SK-N-SH (cell line): Measurements from ENCODE around the gene MYH11. TPM values are rescaled to one million over a fixed set of nuclear protein-coding genes. Genes with fewer than 3 reads are reported as not detected.

ENCODE experiments used
- CTCF ChIA-PET: fragments of 300-600, 350-600 bp; formaldehyde crosslinking; extraction: SDS; loops from one replicate; lab custom pipeline; 2021; lab: Yijun Ruan, JAX
- POLR2A ChIA-PET: fragments of 350-600 bp; sonication (Branson Sonifier 250); formaldehyde crosslinking; extraction: SDS; loops from one replicate; lab custom pipeline; 2020; ENCODE audit warnings: antibody characterized with exemption, inconsistent platforms; lab: Yijun Ruan, JAX
- DNase-seq: peaks from one replicate; pipeline ENCODE4 v3.0.0; 2012
- H2AFZ ChIP-seq: fragments of 200-600 bp; sonication (generic); 2 replicates; pipeline ENCODE4 v1.8.1; 2016; ENCODE audit warnings: antibody characterized with exemption, mild to moderate bottlenecking, low read depth
- H3F3A ChIP-seq: fragments of 200-600 bp; sonication (generic); replicated peaks from 2 replicates; pipeline ENCODE3; 2016; ENCODE audit warnings: antibody characterized with exemption, mild to moderate bottlenecking; ENCODE audit not compliant: insufficient read depth
- H3K27ac ChIP-seq, 2 experiments: fragments of 200-500 bp in 1 of 2; fragments of 200-600 bp in 1 of 2; sonication (Bioruptor generic) in 1 of 2; sonication (generic), shearing (Covaris generic) in 1 of 2; 2 replicates each; pipeline versions ENCODE4 v1.5.1 to v1.6.1; 2014 to 2016; ENCODE audit warnings: low read depth in 2 of 2, inconsistent platforms in 1 of 2, low read length in 1 of 2, mild to moderate bottlenecking in 1 of 2, mixed read lengths in 1 of 2
- H3K27me3 ChIP-seq: fragments of 200-600 bp; sonication (generic), shearing (Covaris generic); 2 replicates; pipeline ENCODE4 v1.6.1; 2016; ENCODE audit warnings: mixed run types; ENCODE audit not compliant: insufficient read depth
- H3K36me3 ChIP-seq, 2 experiments: fragments of 200-500 bp in 1 of 2; fragments of 200-600 bp in 1 of 2; sonication (Bioruptor generic) in 1 of 2; sonication (generic) in 1 of 2; replicated peaks in 1 of 2; 2 replicates each; pipeline versions ENCODE3 to v1.5.1; 2014 to 2016; ENCODE audit warnings: low read length in 1 of 2, mild to moderate bottlenecking in 1 of 2; ENCODE audit not compliant: insufficient read depth in 2 of 2, control insufficient read depth in 1 of 2
- H3K4me1 ChIP-seq, 2 experiments: fragments of 200-500 bp in 1 of 2; fragments of 200-600 bp in 1 of 2; sonication (Bioruptor generic) in 1 of 2; sonication (generic), shearing (Covaris generic) in 1 of 2; 2 replicates each; pipeline versions ENCODE4 v1.5.1 to v1.6.1; 2014 to 2016; ENCODE audit warnings: low read depth in 1 of 2, low read length in 1 of 2, mixed run types in 1 of 2; ENCODE audit not compliant: insufficient read depth in 2 of 2, control insufficient read depth in 1 of 2
- H3K4me2 ChIP-seq: fragments of 200-600 bp; sonication (generic), shearing (Covaris generic); 2 replicates; pipeline ENCODE4 v1.6.1; 2017; ENCODE audit warnings: mixed run types
- H3K4me3 ChIP-seq, 2 experiments: fragments of 200-500 bp in 1 of 2; fragments of 200-600 bp in 1 of 2; sonication (Bioruptor generic) in 1 of 2; sonication (generic), shearing (Covaris generic) in 1 of 2; 2 replicates each; pipeline versions ENCODE4 v1.5.1 to v1.8.1; 2014 to 2016; ENCODE audit warnings: low read depth in 2 of 2, inconsistent platforms in 1 of 2, low read length in 1 of 2, mild to moderate bottlenecking in 1 of 2, mixed read lengths in 1 of 2, moderate library complexity in 1 of 2
- H3K79me2 ChIP-seq: fragments of 200-600 bp; sonication (generic); 2 replicates; pipeline ENCODE4 v1.8.1; 2017; ENCODE audit warnings: mild to moderate bottlenecking; ENCODE audit not compliant: insufficient read depth
- H3K9ac ChIP-seq: fragments of 200-600 bp; sonication (generic); 2 replicates; pipeline ENCODE4 v1.6.1; 2017; ENCODE audit warnings: mixed run types
- H3K9me2 ChIP-seq: fragments of 200-600 bp; sonication (generic); 2 replicates; pipeline ENCODE4 v1.6.1; 2017; ENCODE audit warnings: mixed run types
- H3K9me3 ChIP-seq: fragments of 200-600 bp; sonication (generic); 2 replicates; pipeline ENCODE4 v1.6.1; 2017; ENCODE audit warnings: mixed run types, mild to moderate bottlenecking, moderate library complexity
- H4K20me1 ChIP-seq: fragments of 200-600 bp; sonication (generic); 2 replicates; pipeline ENCODE4 v1.6.1; 2017; ENCODE audit warnings: mild to moderate bottlenecking, mixed run types; ENCODE audit not compliant: insufficient read depth
- CTCF ChIP-seq: fragments of 200-600 bp; sonication (generic); IDR thresholded peaks from 2 replicates; pipeline ENCODE4 v1.6.1; 2017; ENCODE audit warnings: antibody characterized with exemption, mild to moderate bottlenecking, moderate library complexity
- ELF1 ChIP-seq: IDR thresholded peaks from 2 replicates; pipeline ENCODE4 v1.4.0; 2012
- EZH2phosphoT487 ChIP-seq: fragments of 200-600 bp; sonication (generic); IDR thresholded peaks from 2 replicates; pipeline ENCODE4 v1.6.1; 2017; ENCODE audit warnings: low read depth, mixed run types, mild to moderate bottlenecking, antibody characterized with exemption, moderate library complexity, borderline replicate concordance
- FOXJ3 ChIP-seq: sonication (generic); formaldehyde crosslinking; IDR thresholded peaks from 2 replicates; pipeline ENCODE4 v1.5.1; 2020; ENCODE audit warnings: mild to moderate bottlenecking, missing genetic modification reagents
- FOXM1 ChIP-seq: IDR thresholded peaks from 2 replicates; pipeline ENCODE4 v1.4.0; 2012; ENCODE audit warnings: low read depth, mild to moderate bottlenecking
- MEF2A ChIP-seq: IDR thresholded peaks from 2 replicates; pipeline ENCODE4 v1.4.0; 2012; ENCODE audit warnings: low read depth, borderline replicate concordance
- NRF1 ChIP-seq: IDR thresholded peaks from 2 replicates; pipeline ENCODE4 v1.6.1; 2012; ENCODE audit warnings: low read depth, mild to moderate bottlenecking, low read length
- RCOR1 ChIP-seq: fragments of 150-350 bp; IDR thresholded peaks from 2 replicates; pipeline ENCODE4 v1.6.1; 2017; ENCODE audit warnings: antibody characterized with exemption, low read length
- RFX5 ChIP-seq: IDR thresholded peaks from 2 replicates; pipeline ENCODE4 v1.6.1; 2012; ENCODE audit warnings: mild to moderate bottlenecking, improper control_type of control experiment, low read length
- RXRA ChIP-seq: IDR thresholded peaks from 2 replicates; pipeline ENCODE4 v1.4.0; 2012; ENCODE audit warnings: low read depth, mild to moderate bottlenecking, borderline replicate concordance
- TAF1 ChIP-seq: IDR thresholded peaks from 2 replicates; pipeline ENCODE4 v1.6.1; 2012; ENCODE audit warnings: low read depth, mild to moderate bottlenecking, low read length, moderate library complexity, borderline replicate concordance
- TEAD4 ChIP-seq: IDR thresholded peaks from 2 replicates; pipeline ENCODE4 v1.4.0; 2012; ENCODE audit warnings: mild to moderate bottlenecking, borderline replicate concordance; ENCODE audit not compliant: insufficient read depth
- whole genome bisulfite sequencing: methylation state at CpG from one replicate; pipeline ENCODE4 v1.1.6; 2017; ENCODE audit warnings: low lambda C conversion rate; 5-methylcytosine and 5-hydroxymethylcytosine counted together
- polyA plus RNA-seq, 3 experiments: library from polyadenylated mRNA; depleted of rRNA; stranded (reverse); fragments of >200 nt; gene quantifications; 2 replicates each; pipeline ENCODE4 v1.2.3, GENCODE V29; 2012
- TF ChIP-seq, protein P1 (sequence below): IDR thresholded peaks from 2 replicates; pipeline ENCODE4; 2012
- TF ChIP-seq, protein P2 (sequence below): IDR thresholded peaks from 2 replicates; pipeline ENCODE4 v1.6.1; 2012; ENCODE audit warnings: mild to moderate bottlenecking, low read depth, low read length, moderate library complexity

MYH11 gene
- polyA plus RNA-seq, 1 of the 3 experiments (the other 2 are of a cell fraction), result 0.02 TPM

DNA sequence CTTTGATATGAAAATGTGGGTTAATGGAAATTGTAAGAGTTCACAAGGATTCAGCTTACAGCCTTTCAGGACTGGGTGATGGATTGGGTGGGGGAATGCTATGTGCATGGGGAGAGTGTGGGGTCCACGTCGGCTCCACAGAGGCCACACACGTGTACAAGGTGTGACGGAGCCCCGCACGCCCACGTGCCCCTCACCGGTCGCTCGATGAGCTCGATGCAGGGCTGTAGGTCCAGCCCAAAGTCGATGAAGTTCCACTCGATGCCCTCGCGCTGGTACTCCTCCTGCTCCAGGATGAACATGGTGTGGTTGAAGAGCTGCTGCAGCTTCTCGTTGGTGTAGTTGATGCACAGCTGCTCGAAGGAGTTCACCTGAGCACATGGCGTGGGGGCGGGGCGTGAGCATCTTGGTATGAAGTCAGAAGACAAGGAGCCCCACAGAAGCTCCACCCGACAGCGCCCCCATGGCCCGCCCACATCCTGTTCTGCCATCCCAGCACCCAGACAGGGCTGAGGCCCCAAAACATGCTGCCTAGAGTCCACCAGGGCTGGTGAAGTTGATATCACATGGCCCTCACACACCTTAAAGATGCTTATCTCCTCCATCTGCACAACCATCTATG, 99.1 kb downstream of the MYH11 start:
- POLR2A ChIA-PET, result no interaction called here

GRCh38 chr16:15757077-15757386, 99.8 kb downstream of the MYH11 start:
- H3K79me2 ChIP-seq, result no peaks in the 10 kb centered on the region
- DNase-seq, result no peak
- H2AFZ ChIP-seq, result no peak overlapping the region
- H3F3A ChIP-seq, result no peaks in the 10 kb centered on the region
- WGBS, result 74% methylated on average over 10 of the region's 10 CpGs
- H3K4me1 ChIP-seq, result no peaks in the 10 kb centered on the region
- H3K4me3 ChIP-seq, result no peak overlapping the region
- no peaks in the 10 kb centered on the region for H3K36me3 ChIP-seq
- ChIA-PET CTCF (interaction anchor here (0.6 to 2.6 kb wide), 6 partner anchors 9 to 370 kb away, joined by 3 to 13 read pairs (median 3); no protein-coding TSS in a partner anchor), POLR2A (no interaction called here)
- no peaks in the 10 kb centered on the region; the same call in 1 of the 2 replicates for H3K27me3 ChIP-seq
- H4K20me1 ChIP-seq, result no peaks in the 10 kb centered on the region
- TF ChIP-seq, protein P1, sequence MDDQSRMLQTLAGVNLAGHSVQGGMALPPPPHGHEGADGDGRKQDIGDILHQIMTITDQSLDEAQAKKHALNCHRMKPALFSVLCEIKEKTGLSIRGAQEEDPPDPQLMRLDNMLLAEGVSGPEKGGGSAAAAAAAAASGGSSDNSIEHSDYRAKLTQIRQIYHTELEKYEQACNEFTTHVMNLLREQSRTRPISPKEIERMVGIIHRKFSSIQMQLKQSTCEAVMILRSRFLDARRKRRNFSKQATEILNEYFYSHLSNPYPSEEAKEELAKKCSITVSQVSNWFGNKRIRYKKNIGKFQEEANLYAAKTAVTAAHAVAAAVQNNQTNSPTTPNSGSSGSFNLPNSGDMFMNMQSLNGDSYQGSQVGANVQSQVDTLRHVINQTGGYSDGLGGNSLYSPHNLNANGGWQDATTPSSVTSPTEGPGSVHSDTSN, result no peak
- no peak for TF ChIP-seq NRF1
- no peak for TF ChIP-seq FOXM1
- no peak for TF ChIP-seq TEAD4
- no peaks in the 10 kb centered on the region for H3K9me3 ChIP-seq
- H3K9ac ChIP-seq, result no peak overlapping the region
- H3K9me2 ChIP-seq, result no peaks in the 10 kb centered on the region
- no peak overlapping the region for H3K4me2 ChIP-seq
- H3K27ac ChIP-seq, result no peak overlapping the region

More for the DNA sequence above, 99.1 kb downstream of the MYH11 start:
- Histone ChIP-seq H4K20me1 (no peaks in the 10 kb centered on the region), H3K9me2 (no peaks in the 10 kb centered on the region), H3K4me3 (no peak overlapping the region), H3K9ac (no peak overlapping the region), H2AFZ (no peak overlapping the region), H3K27ac (no peak overlapping the region), H3K4me2 (no peak overlapping the region), H3K79me2 (no peaks in the 10 kb centered on the region), H3F3A (no peaks in the 10 kb centered on the region), H3K27me3 (no peaks in the 10 kb centered on the region; the same call in 1 of the 2 replicates), H3K9me3 (no peaks in the 10 kb centered on the region), H3K36me3 (no peaks in the 10 kb centered on the region), H3K4me1 (no peaks in the 10 kb centered on the region)
- CTCF ChIA-PET, result interaction anchor here (1.0 to 2.6 kb wide), 4 partner anchors 8 to 64 kb away, joined by 3 to 13 read pairs (median 4); no protein-coding TSS in a partner anchor
- no peak for TF ChIP-seq TAF1
- no peak for DNase-seq
- 84% methylated on average over 16 of the region's 23 CpGs for WGBS

DNA sequence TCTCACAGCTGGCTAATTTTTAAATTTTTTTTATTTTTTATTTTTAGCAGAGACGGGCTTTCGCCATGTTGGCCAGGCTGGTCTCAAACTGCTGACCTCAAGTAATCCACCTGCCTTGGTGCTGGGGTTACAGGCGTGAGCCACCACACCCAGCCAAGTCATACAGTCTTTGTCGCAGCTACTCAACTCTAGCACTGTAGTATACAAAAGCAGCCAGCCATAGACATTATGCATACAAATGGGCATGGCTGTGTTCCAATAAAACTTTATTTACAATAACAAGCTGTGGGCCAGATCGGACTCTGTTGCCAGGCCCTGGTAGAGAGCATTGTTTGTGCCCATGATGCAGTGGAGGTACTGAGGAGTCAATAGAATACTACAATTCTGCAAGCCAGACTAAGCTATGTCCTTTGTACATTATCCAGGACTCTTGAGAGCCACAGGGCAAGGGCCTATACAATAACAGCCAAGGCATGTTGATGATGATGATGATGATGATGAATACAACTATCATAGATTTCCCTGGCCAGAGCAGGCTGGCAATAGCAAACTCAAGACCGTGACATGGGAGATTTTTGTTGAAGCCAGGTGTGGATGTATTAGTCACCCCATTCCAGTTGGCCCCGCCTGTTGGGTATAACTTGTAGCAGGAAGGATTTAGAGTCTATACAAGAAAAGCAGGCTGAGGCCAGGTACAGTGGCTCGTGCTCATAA, 101.8 kb downstream of the MYH11 start:
- no peaks in the 10 kb centered on the region for H3K79me2 ChIP-seq
- H3K9ac ChIP-seq, result no peak overlapping the region
- H3K4me2 ChIP-seq, result no peak overlapping the region
- H3F3A ChIP-seq, result no peaks in the 10 kb centered on the region
- no peaks in the 10 kb centered on the region; the same call in 1 of the 2 replicates for H3K27me3 ChIP-seq
- ChIA-PET CTCF (interaction anchor here (0.7 to 2.6 kb wide), 6 partner anchors 11 to 24 kb away, joined by 3 to 13 read pairs (median 5); no protein-coding TSS in a partner anchor), POLR2A (no interaction called here)
- H3K4me1 ChIP-seq, result no peaks in the 10 kb centered on the region
- no peaks in the 10 kb centered on the region for H4K20me1 ChIP-seq
- H3K4me3 ChIP-seq, result no peak overlapping the region
- no peaks in the 10 kb centered on the region for H3K9me2 ChIP-seq
- 68% methylated on average over 8 of the region's 8 CpGs for WGBS
- no peak overlapping the region for H3K27ac ChIP-seq
- no peak for DNase-seq
- no peak overlapping the region for H2AFZ ChIP-seq
- H3K9me3 ChIP-seq, result no peaks in the 10 kb centered on the region
- no peaks in the 10 kb centered on the region for H3K36me3 ChIP-seq
- TF ChIP-seq TEAD4 (no peak), FOXJ3 (CRISPR knock-in tag) (no peak), CTCF (no peak), EZH2phosphoT487 (no peak), ELF1 (no peak), RFX5 (no peak), MEF2A (no peak), RXRA (no peak), RCOR1 (no peak)
- TF ChIP-seq, protein P2, sequence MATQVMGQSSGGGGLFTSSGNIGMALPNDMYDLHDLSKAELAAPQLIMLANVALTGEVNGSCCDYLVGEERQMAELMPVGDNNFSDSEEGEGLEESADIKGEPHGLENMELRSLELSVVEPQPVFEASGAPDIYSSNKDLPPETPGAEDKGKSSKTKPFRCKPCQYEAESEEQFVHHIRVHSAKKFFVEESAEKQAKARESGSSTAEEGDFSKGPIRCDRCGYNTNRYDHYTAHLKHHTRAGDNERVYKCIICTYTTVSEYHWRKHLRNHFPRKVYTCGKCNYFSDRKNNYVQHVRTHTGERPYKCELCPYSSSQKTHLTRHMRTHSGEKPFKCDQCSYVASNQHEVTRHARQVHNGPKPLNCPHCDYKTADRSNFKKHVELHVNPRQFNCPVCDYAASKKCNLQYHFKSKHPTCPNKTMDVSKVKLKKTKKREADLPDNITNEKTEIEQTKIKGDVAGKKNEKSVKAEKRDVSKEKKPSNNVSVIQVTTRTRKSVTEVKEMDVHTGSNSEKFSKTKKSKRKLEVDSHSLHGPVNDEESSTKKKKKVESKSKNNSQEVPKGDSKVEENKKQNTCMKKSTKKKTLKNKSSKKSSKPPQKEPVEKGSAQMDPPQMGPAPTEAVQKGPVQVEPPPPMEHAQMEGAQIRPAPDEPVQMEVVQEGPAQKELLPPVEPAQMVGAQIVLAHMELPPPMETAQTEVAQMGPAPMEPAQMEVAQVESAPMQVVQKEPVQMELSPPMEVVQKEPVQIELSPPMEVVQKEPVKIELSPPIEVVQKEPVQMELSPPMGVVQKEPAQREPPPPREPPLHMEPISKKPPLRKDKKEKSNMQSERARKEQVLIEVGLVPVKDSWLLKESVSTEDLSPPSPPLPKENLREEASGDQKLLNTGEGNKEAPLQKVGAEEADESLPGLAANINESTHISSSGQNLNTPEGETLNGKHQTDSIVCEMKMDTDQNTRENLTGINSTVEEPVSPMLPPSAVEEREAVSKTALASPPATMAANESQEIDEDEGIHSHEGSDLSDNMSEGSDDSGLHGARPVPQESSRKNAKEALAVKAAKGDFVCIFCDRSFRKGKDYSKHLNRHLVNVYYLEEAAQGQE, result no peak
